Right renal pelvis (tissue), 4 donors: ENCODE measurements around the gene ZNF132. TPM values are rescaled to one million over a fixed set of nuclear protein-coding genes. Genes with fewer than 3 reads are reported as not detected.
"Not testable (repeated sequence)": the region's sequence is repeated elsewhere in the genome, so short reads cannot be mapped to it uniquely, and the experiment has no call there.

Experiments used
- DNase-seq, 4 donors: peaks; one replicate each; pipeline ENCODE4 v3.0.0-alpha.2; 2013; ENCODE audit warnings: low read depth in 4 of 4, low spot score in 3 of 4, missing footprints in 1 of 4
- polyA plus RNA-seq, 4 donors: library from polyadenylated mRNA; unstranded; fragments of 120-200 nt; gene quantifications; one replicate each; pipeline ENCODE4 v1.2.1, GENCODE V29; 2013; ENCODE audit not compliant: insufficient read length in 4 of 4

Gene ZNF132
- polyA plus RNA-seq, result 10 to 100 TPM; 11.9 to 16.2 (median 15.2) TPM

DNA sequence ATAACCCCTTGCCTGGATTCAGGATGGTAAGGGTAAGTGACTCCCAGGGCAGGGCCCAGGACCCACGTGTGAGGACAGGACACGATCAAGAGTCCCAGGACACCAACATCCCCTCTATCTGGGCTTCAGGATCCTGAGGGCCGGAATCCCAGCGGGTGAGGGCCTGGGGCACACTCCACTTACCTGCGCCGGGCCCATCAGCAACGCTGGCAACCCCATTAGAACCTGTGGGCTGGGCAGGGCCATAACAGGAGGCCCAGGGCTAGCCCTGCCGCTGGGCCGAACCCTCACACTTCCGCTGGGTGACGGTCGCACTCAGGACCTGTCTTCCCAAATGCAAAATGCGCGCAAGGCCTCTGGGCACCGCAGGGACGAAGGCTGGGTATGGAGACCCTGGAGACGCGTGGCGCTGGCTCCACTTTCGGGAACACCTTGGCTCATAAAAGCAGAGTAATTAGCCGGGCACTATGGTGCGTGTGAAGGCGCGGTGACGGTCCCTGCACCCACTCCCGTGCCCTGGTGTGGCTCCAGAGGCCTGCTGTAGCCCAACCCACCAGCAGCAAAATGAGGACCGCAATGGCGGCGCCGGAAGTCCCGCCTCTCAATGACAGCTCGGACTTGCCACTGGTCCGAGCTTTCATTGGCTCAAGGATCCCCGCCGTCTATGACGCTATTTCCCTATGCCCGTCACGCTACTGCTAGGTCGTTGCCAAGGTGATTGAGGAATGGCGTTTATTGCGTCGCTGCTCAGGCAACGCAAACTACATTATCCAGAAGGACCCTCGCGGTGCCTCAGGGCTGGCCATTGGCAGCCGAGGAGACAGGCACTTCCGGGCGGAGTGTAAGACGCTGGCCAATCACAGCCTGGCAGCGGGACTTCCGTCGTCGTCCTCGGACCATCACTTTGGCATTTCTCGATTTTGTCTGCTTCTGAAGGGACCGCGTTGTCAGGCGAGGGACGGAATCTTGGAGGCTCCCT lies at the start of gene ZNF132:
Gene ZNF132 (minus strand): TSS at position 578 of the 979 bp plus-strand sequence. CDS start 332 bp downstream, at position 246.
- peak; percentile 98 to 99 (median 99) for DNase-seq

DNA sequence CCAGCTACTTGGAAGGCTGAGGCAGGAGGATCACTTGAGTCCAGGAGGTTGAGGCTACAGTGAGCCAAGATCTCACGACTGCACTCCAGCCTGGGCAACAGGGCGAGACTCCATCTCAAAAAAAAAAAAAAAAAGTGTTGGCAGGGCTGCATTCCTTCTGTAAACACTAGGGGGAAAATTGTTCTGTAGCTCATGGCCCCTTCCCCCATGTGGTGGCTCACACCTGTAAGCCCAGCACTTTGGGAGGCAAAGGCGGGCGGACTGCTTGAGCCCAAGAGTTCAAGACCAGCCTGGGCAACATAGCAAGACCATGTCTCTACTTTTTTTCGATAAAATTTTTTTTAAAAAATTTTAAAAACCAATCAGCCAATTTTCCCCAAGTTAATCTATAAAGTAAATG lies 44.4 kb upstream of the ZNF132 start:
- not testable (repeated sequence) for DNase-seq

DNA sequence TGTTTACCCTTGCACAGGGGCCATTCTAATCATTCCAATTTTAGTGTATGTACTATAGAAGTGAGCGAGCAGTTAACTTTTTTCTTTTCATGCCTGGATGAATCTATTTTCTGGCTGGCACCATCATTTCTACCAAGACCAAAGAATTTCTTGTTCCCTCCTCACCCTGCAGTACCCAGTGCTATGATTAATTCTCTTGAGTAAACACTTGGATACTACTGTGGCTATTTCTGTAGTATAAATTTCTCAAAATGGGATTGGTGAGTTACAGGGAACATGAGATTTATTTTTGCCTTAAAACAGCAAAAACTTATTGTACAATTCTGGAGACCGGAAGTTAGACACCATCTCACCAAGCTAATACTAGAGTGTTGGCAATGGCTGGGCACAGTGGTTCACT lies 43.8 kb upstream of the ZNF132 start:
- no peak for DNase-seq

DNA sequence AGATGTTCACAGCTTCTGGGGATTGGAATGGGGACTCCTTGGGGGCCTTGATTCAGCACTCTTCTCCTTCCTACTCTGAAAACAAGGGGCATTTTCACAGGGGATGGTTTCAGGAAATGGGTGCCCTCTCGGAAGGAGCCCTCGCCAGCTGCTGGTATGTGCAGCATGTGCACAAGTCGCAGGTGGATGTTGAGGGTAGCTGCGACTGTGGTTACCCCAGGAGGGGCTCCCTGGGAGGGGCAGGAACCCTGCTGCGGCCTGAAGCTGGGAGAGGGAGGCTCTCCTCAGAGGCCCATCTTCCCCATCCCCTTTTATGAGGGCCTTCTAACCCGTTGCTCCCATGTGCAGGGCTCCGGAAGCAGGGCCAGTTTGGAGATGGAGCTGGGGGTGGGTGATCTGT lies 42.4 kb upstream of the ZNF132 start:
- no peak for DNase-seq

DNA sequence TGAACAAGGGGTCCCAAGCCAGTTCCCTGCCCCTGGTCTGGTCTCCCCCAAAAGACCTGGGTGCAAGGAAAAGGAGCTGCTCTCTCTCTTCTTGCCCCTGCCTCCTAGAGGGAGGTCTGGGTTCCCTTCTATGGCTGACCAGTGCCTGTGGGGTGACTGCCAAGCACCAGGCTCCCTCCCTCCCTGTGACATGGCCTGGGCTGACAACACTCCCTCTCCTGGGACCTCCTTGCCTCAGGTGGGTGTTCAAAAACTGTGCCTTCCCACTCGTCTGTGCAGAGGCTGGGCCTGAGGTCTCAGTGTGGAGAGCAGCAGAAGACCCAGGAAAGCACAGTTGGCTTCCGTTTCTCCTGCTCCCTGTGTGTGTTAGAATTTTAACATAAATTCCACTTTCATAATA lies 40.9 kb upstream of the ZNF132 start:
- no peak for DNase-seq

DNA sequence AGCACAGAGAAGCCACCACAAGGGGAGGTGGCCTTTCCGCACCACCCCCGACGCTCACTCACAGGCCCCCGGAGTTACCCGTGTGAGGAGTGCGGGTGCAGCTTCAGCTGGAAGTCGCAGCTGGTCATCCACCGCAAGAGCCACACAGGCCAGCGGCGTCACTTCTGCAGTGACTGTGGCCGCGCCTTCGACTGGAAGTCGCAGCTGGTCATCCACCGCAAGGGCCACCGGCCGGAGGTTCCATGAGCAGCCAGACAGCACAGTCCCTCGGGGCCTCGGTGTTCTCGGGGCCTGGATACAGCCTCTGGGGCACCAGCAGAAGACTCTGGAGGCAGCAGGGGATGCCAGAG lies 40.5 kb upstream of the ZNF132 start:
- no peak for DNase-seq

DNA sequence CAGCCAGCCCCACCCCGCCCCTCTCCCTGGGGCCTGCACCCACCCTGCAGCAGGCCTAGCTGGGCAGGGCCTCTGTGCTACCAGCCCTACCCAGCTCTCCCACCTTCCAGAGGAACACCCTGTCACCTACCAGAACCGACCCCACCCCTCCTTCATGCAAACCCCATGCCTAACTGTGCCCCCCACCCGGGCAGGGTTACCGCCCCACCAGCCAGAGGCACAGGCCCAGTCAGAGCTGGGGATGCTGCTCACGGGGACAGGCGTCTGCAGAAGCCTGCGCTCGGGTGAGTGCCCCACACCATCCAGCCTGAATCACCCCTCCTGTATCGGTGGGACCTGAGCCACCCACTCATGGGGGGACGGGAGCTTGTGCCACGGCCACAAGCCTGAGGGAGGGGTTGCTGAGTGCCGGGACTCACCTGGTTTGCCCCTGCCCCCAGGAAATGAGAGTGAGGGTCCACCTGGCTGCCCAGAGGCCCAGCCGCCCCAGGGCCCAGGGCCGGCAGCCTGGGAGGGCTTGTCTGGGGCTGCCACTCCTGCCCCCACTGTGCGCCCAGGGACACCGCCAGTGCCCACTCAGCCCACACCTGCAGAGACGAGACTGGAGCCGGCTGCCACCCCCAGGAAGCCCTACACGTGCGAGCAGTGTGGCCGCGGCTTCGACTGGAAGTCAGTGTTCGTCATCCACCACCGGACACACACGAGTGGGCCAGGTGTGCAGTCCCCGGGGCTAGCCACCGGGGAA lies 40.0 kb upstream of the ZNF132 start:
- no peak for DNase-seq

DNA sequence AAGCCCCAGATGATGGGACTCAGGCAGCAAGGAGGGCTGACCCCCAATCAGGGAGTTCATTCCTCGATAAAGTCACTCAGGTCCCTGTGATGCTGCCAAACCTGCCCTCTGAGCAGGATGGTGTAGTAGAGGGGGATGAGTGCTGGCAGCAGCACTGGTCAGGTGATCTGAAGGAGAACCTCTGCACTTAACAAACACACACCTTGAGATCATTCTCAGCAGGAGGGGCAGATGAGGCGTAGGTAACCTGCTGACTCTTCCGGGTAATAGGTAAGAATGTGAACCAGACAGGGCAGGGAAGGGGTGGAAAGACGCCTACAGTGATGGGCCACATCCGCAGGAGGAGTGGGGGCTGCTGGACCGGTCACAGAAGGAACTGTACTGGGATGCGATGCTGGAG lies 39.4 kb upstream of the ZNF132 start:
- DNase-seq, result no peak

DNA sequence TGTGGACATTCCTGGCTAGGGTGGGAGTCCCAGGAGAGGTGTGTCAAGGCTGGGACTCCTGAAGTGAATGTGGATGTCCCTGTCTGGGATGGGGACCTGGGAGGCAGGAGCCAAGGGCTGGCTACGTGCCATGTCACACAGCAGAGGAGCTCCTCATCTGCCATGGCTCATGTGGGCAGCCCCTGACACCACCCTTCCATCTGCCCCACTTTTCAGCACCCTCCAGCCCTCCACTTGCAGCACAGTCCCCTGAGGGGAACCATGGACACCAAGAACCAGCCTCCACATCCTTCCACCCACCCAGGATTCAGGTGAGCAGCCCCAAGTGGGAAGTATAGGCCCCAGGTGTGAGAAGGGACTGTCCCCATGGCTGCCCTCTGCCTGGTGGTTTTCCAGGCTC lies 37.9 kb upstream of the ZNF132 start:
- DNase-seq, result no peak

DNA sequence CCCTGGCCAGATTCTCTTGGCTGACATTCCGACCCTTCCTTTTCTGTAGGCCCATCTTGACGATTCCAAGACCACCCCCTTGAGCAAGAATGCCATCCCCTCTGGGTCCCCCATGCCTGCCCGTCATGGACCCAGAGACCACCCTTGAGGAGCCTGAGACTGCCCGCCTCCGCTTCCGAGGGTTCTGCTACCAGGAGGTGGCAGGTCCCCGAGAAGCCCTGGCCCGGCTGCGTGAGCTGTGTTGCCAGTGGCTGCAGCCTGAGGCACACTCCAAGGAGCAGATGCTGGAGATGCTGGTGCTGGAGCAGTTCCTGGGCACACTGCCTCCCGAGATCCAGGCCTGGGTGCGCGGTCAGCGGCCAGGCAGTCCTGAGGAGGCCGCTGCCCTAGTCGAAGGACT lies 37.2 kb upstream of the ZNF132 start:
- DNase-seq, result no peak

DNA sequence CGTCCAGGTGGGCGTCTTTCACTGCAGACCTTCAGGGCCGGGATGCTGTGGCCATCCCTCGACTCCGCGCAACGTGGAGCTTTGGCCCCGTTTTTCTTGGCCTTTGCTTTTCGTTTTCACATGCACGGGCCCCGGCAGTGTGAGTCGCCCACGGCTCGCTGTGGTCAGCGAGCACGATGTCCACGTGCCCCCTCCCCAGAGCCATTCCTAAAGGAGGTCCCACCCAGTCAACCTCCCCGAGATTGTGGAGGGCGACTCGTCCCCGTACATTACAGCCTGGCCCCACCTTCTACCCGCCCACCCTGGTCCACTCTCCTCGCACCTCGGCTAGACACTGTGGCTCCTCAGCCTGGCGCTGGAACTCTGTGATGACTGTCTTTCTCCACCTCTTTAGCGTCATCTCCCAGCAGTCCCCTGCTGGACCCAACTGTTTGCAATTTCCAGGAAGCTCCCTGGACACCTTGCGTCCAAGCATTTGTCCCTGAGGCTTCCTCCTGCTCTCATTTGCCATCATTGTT lies 36.6 kb upstream of the ZNF132 start:
- no peak for DNase-seq

DNA sequence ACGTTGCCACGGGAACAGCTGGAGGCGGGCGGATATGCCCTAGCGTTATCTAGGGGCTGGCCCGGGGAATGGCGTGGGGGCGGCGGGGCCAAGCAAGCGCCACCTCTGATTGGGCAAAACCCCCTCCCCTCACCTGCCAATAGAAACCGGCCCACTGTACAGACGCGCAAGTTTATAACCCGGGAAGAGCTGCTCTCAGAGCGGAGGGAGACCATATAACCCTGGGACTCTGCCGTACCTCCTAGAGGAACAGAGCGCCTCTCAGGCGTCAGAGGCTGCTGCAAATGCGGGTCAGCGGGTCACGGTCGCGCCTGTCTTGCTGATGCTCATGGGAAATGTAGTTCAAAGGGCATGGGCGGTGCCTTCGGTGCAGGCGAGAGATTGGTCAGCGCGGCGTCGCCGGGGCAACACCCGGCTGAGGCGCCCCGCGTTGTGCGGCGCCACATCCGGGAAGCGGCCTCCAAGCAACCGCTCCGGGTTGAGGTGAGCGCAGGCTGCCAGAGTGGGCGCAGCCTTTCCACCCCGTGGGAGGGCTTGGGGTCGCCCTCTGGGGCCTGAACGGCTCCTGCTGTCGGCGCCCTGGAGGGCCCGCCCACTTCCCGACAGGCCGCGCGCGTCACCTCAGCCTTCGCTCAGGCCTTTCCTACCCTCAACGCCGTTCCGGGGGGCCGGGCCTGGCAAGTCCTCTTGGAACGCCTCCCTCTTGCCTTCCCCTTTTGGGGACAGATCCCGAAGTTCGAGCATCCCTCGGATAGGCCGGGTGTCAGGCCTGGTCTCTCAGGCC lies 36.0 kb upstream of the ZNF132 start, which contains the start of gene ZNF446:
Gene ZNF446 (plus strand): TSS at position 639 of the 784 bp plus-strand sequence. CDS start 867 bp downstream, outside the sequence.
- peak; percentile 92 to 99 (median 96) for DNase-seq

DNA sequence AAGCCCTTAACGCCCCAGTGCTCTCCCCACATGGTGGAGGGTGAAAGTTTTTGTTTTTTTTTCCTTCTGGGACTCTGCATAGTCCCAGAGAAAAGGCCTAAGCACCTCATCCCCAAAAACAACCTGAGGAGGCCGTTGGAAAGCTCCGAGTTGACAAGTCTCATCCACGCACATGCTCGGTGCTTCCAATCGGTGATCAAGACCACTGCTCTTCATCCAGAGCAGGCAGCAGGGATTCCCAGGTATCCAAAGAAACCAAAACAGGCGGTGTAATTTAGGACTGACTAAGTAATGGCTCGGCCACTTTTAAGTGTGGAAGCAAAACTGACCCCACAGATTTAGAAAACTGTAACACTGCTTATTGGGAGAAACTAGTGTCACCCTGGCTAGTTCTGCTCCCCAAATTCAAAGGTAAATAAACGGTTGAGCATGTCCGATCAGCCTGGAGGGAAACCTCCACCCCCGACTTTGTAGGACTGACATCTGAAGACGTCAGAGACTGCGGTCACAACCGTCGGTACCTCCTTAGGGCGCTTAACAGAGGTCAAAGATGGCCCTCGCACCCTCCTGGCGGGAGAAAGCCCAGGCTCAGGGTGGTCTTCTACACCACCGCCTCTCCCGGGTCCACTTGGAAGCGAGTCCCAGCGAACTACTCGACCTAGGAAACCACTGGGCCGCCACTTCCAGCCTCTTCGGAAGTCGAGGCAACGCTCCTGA lies 35.2 kb upstream of the ZNF132 start:
- no peak for DNase-seq

DNA sequence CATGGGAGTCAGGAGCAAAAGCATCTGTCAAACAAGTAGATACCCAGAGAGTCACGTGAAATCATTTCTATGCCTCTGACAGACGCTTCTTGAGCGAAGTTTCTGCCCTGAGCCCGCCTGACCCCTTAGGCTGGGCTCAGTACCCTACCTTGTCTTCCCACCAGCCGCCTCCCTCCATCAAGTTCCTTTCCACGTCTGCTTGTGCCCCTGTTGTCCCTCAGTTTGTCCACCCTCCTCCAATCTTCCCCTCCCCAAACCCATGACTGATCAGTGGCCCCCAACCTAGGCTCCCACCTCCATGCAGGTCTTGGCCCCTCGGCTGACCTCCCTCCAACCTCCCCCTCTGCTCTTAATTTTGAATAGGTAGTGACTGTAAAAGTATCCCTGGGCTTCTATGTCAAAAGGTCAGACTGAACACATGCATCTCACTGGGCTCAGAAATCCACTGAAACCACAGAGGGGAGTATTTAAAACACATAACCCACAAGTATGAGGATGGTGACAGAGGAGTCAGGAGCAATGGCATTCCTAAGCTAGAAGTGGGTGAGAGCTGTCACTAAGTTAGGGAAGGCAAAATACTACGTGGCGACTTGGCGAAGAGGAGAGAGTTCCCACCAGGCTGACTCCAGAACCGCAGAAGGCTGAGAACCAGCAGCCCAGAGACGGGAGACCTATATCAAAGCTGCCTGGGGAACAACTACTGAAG lies 34.5 kb upstream of the ZNF132 start:
- no peak for DNase-seq

DNA sequence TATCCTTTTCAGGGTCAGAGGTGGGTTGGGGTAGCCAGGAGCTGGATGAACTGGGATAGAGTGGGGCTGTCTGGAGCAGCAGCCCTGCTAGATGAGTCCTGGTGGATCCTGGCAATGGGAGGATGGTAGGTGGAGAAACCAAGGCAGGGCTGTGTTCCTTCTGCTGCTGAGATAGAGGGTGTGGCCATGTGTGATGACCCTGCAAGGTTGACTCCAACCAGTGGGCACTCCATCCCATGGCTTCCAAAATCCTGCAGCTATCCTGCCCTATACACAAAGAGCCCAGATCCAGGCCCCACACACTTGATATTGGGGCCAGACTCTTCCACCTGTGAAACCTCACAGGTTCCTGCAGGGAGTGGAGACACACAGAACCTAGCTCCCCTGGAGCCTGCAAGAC lies 33.8 kb upstream of the ZNF132 start:
- no peak for DNase-seq

DNA sequence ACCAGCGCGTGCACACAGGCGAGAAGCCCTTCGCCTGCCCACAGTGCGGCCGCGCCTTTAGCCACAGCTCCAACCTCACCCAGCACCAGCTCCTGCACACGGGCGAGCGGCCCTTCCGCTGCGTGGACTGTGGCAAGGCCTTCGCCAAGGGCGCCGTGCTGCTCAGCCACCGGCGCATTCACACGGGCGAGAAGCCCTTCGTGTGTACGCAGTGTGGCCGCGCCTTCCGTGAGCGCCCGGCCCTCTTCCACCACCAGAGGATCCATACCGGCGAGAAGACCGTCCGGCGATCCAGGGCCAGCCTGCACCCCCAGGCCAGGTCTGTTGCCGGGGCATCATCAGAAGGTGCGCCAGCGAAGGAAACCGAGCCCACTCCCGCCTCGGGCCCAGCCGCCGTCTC lies 31.8 kb upstream of the ZNF132 start:
- DNase-seq, result no peak

DNA sequence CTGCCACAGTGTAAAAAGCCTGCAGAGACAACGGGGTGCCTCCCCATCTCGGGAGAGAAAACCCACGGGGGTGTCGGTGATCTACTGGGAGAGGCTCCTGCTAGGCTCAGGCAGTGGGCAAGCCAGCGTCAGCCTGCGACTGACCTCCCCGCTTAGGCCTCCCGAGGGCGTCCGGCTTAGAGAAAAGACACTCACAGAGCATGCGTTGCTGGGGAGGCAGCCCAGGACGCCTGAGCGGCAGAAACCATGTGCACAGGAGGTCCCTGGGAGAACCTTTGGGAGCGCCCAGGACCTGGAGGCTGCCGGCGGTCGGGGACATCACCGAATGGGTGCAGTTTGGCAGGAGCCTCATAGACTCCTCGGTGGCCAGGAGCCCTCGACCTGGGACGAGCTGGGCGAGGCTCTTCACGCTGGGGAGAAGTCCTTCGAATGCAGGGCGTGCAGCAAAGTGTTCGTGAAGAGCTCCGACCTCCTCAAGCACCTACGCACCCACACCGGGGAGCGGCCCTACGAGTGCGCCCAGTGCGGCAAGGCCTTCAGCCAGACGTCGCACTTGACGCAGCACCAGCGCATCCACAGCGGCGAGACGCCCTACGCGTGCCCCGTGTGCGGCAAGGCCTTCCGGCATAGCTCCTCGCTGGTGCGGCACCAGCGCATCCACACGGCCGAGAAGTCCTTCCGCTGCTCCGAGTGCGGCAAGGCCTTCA lies 31.0 kb upstream of the ZNF132 start:
- not testable (repeated sequence) for DNase-seq

DNA sequence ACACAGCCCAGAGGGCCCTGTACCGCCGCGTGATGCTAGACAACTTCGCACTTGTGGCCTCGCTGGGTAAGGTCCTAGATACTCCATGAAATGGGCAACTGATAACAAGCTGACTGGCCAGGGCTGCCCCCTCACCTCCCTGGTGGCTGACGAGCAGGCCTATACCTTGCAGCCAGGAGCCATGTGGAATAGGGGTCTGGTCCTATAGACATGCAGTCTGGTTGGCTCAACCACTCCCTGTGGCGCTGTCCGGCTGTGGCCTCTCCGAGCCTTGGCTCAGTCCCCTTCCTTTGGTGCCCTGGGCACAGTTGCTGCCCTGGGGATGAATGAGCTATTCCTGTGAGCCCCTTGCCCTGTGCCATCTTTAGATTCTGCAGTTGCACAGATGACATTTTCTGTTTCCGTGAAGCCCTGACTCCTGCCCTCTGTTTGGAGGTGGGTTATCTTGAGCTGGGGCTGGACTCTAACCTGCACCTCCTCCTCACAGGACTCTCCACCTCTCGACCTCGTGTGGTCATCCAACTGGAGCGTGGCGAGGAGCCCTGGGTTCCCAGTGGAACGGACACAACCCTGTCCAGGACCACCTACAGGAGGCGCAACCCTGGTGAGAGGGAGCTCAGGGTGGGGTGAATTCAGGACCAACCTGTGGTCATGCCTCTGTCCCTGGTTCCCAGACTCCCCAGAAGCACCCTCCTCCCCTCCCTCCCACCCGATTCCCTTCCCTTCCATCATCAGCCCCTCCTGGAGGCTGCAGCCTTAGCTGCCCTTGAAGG lies 29.5 kb upstream of the ZNF132 start:
- DNase-seq, result no peak
